B cell (primary cell): ENCODE measurements around the gene CSTF1. TPM values are rescaled to one million over a fixed set of nuclear protein-coding genes. Genes with fewer than 3 reads are reported as not detected.

Experiments
- ATAC-seq: fragments of 200-7000 bp; cut with Tn5 transposase; one replicate; pipeline ENCODE4 v1.10.0; 2021; ENCODE audit warnings: low read depth, mild to moderate bottlenecking, moderate number of reproducible peaks, moderate library complexity
- CTCF ChIA-PET: fragments of 350-600 bp; sonication (Branson Sonifier 250); formaldehyde crosslinking; loops from one replicate; lab custom pipeline; 2021; ENCODE audit warnings: antibody characterized with exemption, inconsistent platforms; lab: Charles Lee
- POLR2A ChIA-PET: fragments of 350-600 bp; sonication (Branson Sonifier 250); formaldehyde crosslinking; loops from one replicate; lab custom pipeline; 2021; ENCODE audit warnings: antibody characterized with exemption; lab: Charles Lee
- DNase-seq: peaks from one replicate; pipeline ENCODE4 v3.0.0; 2013
- H2AFZ ChIP-seq: 2 replicates; pipeline ENCODE4 v1.6.1; 2012; ENCODE audit warnings: mild to moderate bottlenecking, low read depth, low read length; ENCODE audit not compliant: insufficient read depth, poor library complexity, severe bottlenecking
- H3K27ac ChIP-seq, 2 donors: 1 replicate in 1 of 2; 2 replicates in 1 of 2; pipeline ENCODE4 v1.5.1; 2012 to 2013; ENCODE audit warnings: low read length in 2 of 2, mild to moderate bottlenecking in 2 of 2, moderate library complexity in 1 of 2
- H3K27me3 ChIP-seq, 4 experiments: fragments of 200-600 bp in 1 of 4; sonication (generic) in 1 of 4; replicated peaks in 1 of 4; 1 replicate in 2 of 4; 2 replicates in 2 of 4; pipeline versions ENCODE4 v1.6.1 to v1.7.0; 2013 to 2016; ENCODE audit warnings: low read length in 3 of 4, mild to moderate bottlenecking in 2 of 4, mixed read lengths in 1 of 4, moderate library complexity in 1 of 4; ENCODE audit not compliant: insufficient read depth in 4 of 4, control insufficient read depth in 3 of 4; ENCODE audit errors: control extremely low read depth in 1 of 4
- H3K36me3 ChIP-seq, 2 experiments: replicated peaks in 1 of 2; 1 replicate in 1 of 2; 2 replicates in 1 of 2; pipeline versions ENCODE4 v1.6.1 to v1.7.1; 2013; ENCODE audit warnings: low read length in 1 of 2; ENCODE audit not compliant: insufficient read depth in 2 of 2, control insufficient read depth in 1 of 2; ENCODE audit errors: control extremely low read depth in 1 of 2, extremely low read depth in 1 of 2
- H3K4me1 ChIP-seq, 2 donors: fragments of 200-600 bp in 1 of 2; sonication (generic) in 1 of 2; 1 replicate in 1 of 2; 2 replicates in 1 of 2; pipeline versions ENCODE4 v1.5.1 to v1.6.1; 2013 to 2017; ENCODE audit warnings: low read length in 2 of 2; ENCODE audit not compliant: control insufficient read depth in 2 of 2, insufficient read depth in 2 of 2
- H3K4me2 ChIP-seq: replicated peaks from 2 replicates; pipeline ENCODE3; 2012; ENCODE audit warnings: mild to moderate bottlenecking, low read depth, low read length; ENCODE audit not compliant: poor library complexity, severe bottlenecking
- H3K4me3 ChIP-seq, 5 experiments: fragments of 200-600 bp in 1 of 5; sonication (generic) in 1 of 5; 1 replicate in 3 of 5; 2 replicates in 2 of 5; pipeline versions ENCODE4 v1.5.1 to v1.7.0; 2011 to 2016; ENCODE audit warnings: low read length in 4 of 5, mild to moderate bottlenecking in 4 of 5, low read depth in 2 of 5, control low read depth in 1 of 5, moderate library complexity in 1 of 5; ENCODE audit not compliant: insufficient read depth in 1 of 5; ENCODE audit errors: control extremely low read depth in 1 of 5, extremely low read depth in 1 of 5
- H3K79me2 ChIP-seq: fragments of 200-600 bp; sonication (generic); one replicate; pipeline ENCODE4 v1.6.0; 2016; ENCODE audit warnings: low read length; ENCODE audit not compliant: control insufficient read depth, insufficient read depth
- H3K9ac ChIP-seq: fragments of 200-600 bp; sonication (generic); 2 replicates; pipeline ENCODE4 v1.6.1; 2017; ENCODE audit warnings: mild to moderate bottlenecking, low read length, moderate library complexity
- H3K9me3 ChIP-seq, 3 donors: one replicate each; pipeline versions ENCODE4 v1.6.1 to v1.7.1; 2013; ENCODE audit warnings: low read length in 2 of 3; ENCODE audit not compliant: control insufficient read depth in 2 of 3, insufficient read depth in 1 of 3; ENCODE audit errors: control extremely low read depth in 1 of 3
- H4K20me1 ChIP-seq: 2 replicates; pipeline ENCODE4 v1.6.0; 2012; ENCODE audit warnings: mild to moderate bottlenecking, low read length; ENCODE audit not compliant: insufficient read depth, control insufficient read depth, poor library complexity, severe bottlenecking
- H3K27ac Mint-ChIP-seq: one replicate; pipeline ENCODE4 v1.8.0; 2021; ENCODE audit warnings: mixed read lengths
- H3K27me3 Mint-ChIP-seq: one replicate; pipeline ENCODE4 v1.8.0; 2021; ENCODE audit warnings: mixed read lengths
- H3K4me1 Mint-ChIP-seq: one replicate; pipeline ENCODE4 v1.8.0; 2021; ENCODE audit warnings: mixed read lengths
- H3K4me3 Mint-ChIP-seq: one replicate; pipeline ENCODE4 v1.8.0; 2021; ENCODE audit warnings: mixed read lengths
- H3K9me3 Mint-ChIP-seq: one replicate; pipeline ENCODE4 v1.8.0; 2022; ENCODE audit warnings: mixed read lengths; ENCODE audit not compliant: insufficient read depth
- EZH2 ChIP-seq: IDR thresholded peaks from 2 replicates; pipeline ENCODE4 v1.6.1; 2012; ENCODE audit warnings: borderline replicate concordance, low read depth, mild to moderate bottlenecking, moderate library complexity, low read length; ENCODE audit not compliant: insufficient read depth, poor library complexity, severe bottlenecking
- WGBS: methylation state at CpG from one replicate; pipeline ENCODE4 v1.1.5; 2013; ENCODE audit warnings: missing lambda C conversion rate; ENCODE audit not compliant: insufficient coverage; 5-methylcytosine and 5-hydroxymethylcytosine counted together
- intact Hi-C: fragments of 100-400 bp; cut with micrococcal nuclease; formaldehyde crosslinking; loops from one replicate; pipeline ENCODE4 v1.10.0; 2022
- polyA plus RNA-seq: library from polyadenylated mRNA; depleted of rRNA; stranded (reverse); fragments of >200 nt; gene quantifications from 2 replicates; pipeline ENCODE4 v1.2.3, GENCODE V29; 2012
- total RNA-seq, 2 donors: library from RNA; stranded (reverse); fragments of 120-200 nt in 1 of 2; gene quantifications; 1 replicate in 1 of 2; 2 replicates in 1 of 2; pipeline versions ENCODE4 v1.2.3 to v1.2.4, GENCODE V29; 2013 to 2022
- TF ChIP-seq, protein P1 (sequence below): fragments of 200-600 bp; IDR thresholded peaks from one replicate; pipeline ENCODE4 v1.8.0; 2022; ENCODE audit warnings: antibody characterized with exemption, mild to moderate bottlenecking

Gene CSTF1
- total and polyA plus RNA-seq, 2 donors (not counting 1 experiment from before 2014, with no cell fraction given), result 18.3 to 33.8 TPM

GRCh38 chr20:56439771-56440291 is 47.4 kb downstream of the CSTF1 start:
- Histone ChIP-seq H3K27ac (no peak overlapping the region), H3K9me3 (peaks cover 0 to 3% (median 0%) of the 10 kb centered on the region in 3 donors), H3K4me1 (peaks cover 12 to 20% of the 10 kb centered on the region in 2 donors), H3K36me3 (no peaks in the 10 kb centered on the region), H3K4me3 (no peak overlapping the region), H4K20me1 (no peaks in the 10 kb centered on the region), H3K27me3 (no peaks in the 10 kb centered on the region), H3K79me2 (no peaks in the 10 kb centered on the region), H3K9ac (no peak overlapping the region), H2AFZ (no peak overlapping the region), H3K4me2 (peak overlapping the region; percentile 10)
- ChIA-PET POLR2A (no interaction called here), CTCF (no interaction called here)
- Mint-ChIP-seq H3K27ac (no peak overlapping the region), H3K4me3 (no peak overlapping the region), H3K9me3 (no peaks in the 10 kb centered on the region), H3K27me3 (no peaks in the 10 kb centered on the region), H3K4me1 (peaks cover 24% of the 10 kb centered on the region)
- DNase-seq, result no peak
- ATAC-seq, result no peak
- no peak for TF ChIP-seq EZH2
- TF ChIP-seq, protein P1, sequence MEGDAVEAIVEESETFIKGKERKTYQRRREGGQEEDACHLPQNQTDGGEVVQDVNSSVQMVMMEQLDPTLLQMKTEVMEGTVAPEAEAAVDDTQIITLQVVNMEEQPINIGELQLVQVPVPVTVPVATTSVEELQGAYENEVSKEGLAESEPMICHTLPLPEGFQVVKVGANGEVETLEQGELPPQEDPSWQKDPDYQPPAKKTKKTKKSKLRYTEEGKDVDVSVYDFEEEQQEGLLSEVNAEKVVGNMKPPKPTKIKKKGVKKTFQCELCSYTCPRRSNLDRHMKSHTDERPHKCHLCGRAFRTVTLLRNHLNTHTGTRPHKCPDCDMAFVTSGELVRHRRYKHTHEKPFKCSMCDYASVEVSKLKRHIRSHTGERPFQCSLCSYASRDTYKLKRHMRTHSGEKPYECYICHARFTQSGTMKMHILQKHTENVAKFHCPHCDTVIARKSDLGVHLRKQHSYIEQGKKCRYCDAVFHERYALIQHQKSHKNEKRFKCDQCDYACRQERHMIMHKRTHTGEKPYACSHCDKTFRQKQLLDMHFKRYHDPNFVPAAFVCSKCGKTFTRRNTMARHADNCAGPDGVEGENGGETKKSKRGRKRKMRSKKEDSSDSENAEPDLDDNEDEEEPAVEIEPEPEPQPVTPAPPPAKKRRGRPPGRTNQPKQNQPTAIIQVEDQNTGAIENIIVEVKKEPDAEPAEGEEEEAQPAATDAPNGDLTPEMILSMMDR, result no peak
- 40% methylated on average over 4 of the region's 5 CpGs for WGBS
- intact Hi-C loops, result no loop called here

- Histone ChIP-seq H3K9ac (no peak overlapping the region), H3K79me2 (no peaks in the 10 kb centered on the region), H2AFZ (no peak overlapping the region), H4K20me1 (no peaks in the 10 kb centered on the region), H3K27ac (no peak overlapping the region), H3K9me3 (peaks cover 0 to 3% (median 0%) of the 10 kb centered on the region in 3 donors), H3K4me2 (peak overlapping the region; percentile 10), H3K27me3 (no peaks in the 10 kb centered on the region), H3K36me3 (no peaks in the 10 kb centered on the region), H3K4me1 (peaks cover 12 to 17% of the 10 kb centered on the region in 2 donors), H3K4me3 (no peak overlapping the region)
- intact Hi-C loops, result no loop called here
- WGBS, result 30% methylated on average over 4 of the region's 4 CpGs
- Mint-ChIP-seq H3K27me3 (no peaks in the 10 kb centered on the region), H3K4me1 (peaks cover 19% of the 10 kb centered on the region), H3K27ac (no peak overlapping the region), H3K9me3 (no peaks in the 10 kb centered on the region), H3K4me3 (no peak overlapping the region)
- peak; percentile 35 for DNase-seq
- peak; percentile 33 for ATAC-seq
- ChIA-PET POLR2A (no interaction called here), CTCF (no interaction called here)
- TF ChIP-seq EZH2, result no peak
Observed at GRCh38 chr20:56440346-56441007, 48.0 kb downstream of the CSTF1 start.
